Measurements from ENCODE around the gene FJX1. TPM values are rescaled to one million over a fixed set of nuclear protein-coding genes. Genes with fewer than 3 reads are reported as not detected.
"Not testable (repeated sequence)": the region's sequence is repeated elsewhere in the genome, so short reads cannot be mapped to it uniquely, and the experiment has no call there.

FJX1 gene
- total RNA-seq, 1 donor from 2014 or later = 9.2 TPM

DNA sequence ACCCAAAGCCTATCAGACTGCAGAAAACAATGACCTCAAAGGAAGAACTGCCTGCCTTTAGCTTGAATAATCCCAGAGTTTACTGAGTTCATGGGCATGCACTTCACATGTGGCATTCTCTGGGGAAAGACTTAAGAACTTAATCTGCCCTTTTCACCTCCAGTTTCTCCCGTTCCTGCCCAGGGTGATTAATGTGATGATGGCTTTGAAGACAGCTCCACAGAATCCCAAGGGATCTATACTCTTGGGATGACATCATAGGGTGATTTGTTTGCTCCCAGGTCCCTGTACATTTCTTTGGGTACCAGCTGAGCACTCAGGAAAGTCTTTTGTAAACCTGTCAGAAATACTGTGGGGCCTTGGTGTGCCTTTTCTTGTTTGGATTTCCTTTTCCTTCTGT is 14.0 kb downstream of the FJX1 start:
- no peak for DNase-seq

DNA sequence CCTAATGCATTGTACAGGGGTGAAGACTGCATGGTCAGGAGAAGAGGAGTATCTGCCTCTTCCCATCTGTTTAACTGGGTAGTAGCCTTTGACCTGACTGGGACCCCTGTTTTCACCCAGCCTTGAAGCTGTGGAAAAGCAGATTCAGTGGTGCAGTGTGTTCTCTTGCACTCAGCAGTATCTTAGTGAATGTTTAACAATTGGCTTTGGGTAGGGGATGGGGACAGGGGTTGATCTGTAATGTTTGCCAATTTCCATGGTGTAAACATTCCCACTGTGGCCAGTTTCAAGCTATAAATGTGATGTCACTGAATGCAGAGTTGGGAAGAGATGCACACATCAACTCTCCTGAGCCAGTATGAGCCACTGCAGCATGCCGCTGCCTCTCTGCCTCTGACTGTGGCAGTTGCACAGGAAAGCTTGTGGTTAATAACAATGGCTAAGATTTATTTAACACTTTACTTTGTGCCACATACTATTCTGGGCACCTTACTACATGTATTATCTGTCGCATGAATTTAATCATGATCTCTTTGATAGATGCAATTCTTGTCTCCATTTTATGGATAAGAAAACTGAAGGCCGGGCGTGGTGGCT is 15.7 kb downstream of the FJX1 start:
- DNase-seq = no peak

DNA sequence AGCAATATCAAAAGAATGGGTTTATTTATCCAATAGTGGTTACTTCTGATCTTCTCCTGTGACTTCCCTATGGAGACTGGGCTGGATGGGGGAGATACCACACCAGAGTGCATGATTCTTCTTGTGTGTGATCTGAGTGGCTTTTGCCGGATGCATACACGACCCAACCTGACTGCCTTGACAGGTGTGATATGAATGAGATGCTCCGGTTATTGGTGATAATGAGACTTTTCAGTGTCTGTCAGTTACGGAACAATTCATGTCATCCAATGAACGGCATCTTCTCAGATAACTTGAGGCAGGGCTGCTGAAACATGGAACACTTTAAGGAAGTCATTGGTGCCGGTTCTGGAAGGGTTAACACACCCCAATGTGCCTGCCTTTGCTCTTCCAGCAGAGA is 17.7 kb downstream of the FJX1 start:
- no peak for DNase-seq

DNA sequence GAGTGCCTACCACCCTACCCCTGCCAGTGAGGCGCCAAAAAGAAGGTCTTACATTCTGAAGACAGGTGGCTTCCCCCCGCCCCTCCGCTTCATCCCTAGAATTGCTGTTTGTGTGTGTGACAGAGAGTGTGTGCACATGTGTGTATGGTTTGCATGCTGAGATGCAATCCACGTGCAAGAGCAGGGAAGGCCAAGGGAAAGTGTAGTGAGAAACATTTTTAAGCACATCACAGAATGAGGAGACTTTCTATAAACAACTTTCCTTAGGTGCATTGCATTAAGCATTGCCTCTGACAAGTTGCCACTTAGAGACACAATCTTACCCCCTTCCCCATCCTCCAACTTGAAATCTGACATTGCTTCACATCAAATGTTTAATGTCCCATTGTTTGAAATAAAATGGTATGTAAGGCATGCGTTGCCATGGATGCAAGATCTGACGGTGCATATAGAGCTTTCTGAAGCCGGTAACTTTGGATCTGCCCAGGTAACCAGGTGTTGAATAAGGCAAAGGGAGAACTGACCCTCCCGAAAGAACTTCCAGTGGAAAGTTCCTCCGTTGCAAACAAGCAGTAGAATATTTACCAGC is 21.4 kb downstream of the FJX1 start:
- no peak for DNase-seq

DNA sequence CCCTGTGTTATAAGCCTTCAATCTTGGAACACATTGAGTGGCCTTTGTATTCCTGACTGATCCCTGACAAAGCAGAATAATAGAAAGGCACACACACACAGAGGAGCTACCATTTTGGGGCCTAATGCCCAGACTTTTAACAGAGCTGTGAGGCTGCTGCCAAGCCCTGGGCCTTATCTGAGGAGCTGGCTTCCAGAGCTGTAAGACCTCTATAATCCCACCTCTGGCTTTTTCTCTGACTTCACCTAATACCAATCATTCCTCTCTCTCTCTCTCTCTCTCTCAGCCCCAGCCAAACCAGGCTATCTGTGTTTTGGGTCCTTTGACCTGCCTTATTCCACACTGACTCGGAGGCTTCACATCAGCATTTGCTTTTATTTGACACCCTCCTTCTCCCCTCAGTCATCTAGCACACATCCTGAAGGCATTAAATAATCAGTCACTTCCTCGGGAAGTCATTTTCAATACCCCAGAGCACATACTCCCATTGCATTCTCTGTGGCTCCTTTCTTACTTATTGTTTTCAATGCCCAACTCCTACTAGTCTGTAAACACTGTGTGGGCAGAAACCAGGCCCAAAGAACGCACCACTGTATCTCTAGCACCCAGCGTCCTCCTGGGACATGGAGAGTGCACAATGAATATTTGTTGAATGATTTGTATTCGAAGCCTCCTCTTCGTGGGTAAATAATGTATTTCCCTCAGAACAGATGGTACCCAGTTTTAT is 23.1 kb downstream of the FJX1 start:
- DNase-seq = no peak

DNA sequence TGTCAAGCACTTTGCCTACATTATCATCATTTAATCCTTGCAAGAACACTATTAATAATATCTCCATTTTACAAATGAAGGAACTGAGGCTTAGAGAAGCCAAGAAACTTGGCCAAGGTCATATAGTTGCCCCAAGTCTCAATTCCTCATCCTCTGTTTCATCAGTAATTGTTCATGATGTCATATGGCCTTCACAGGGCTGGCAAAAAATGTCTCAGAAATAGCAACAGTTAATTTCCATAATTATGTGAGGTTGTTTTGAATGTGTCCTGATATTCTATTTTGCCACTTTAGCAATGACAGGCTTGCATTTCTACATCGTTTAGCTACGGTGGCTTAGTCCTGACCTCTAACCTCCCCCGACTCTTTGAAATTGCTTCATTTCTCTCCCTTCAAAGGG is 23.7 kb downstream of the FJX1 start:
- no peak for DNase-seq

DNA sequence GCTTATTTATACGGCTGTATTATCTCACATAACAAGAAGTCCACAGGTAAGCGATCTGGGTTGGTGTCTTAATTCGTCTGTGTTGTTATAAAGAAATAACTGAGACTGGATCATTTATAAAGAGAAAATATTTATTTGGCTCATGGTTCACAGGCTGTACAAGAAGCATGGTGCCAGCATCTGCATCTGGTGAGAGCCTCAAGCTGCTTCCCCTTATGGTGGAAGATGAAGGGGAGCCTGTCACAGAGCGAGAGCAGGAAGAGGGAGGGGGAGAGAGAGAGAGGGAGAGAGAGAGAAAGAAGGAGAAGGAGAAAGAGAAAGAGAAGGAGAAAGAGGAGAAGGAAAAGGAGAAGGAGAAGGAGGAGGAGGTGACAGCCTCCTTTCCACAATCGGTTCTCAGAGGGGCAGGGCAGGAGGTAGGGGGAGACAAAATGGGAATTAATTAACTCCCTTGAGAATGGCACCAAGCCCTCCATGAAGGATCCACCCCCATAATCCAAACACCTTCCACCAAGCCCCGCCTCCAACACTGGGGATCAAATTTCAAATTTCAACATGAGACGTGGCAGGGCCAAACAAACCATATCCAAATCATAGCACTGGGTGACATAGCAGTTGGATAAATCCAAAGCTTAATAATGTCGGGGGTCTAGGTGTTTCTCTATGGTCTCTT is 29.3 kb downstream of the FJX1 start:
- no peak for DNase-seq

DNA sequence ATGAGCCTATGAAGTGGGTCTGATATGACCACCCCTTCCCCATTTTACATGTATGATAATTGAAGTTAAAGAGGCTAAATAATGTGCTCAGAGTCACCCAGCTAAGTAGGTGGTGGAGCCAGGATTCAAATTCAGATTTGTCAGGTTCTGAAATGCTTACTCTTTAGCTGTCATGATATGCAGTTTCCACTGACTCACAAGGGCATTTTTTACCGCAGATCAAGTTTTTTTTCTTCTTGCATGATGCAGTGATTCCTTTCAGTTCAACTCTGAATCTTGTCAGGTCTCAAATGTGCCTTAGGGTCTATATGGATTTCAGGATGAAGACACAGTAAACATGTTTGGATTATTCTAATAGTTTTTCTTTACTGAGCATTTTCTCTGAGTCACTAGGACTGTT is 31.7 kb downstream of the FJX1 start:
- DNase-seq = no peak

DNA sequence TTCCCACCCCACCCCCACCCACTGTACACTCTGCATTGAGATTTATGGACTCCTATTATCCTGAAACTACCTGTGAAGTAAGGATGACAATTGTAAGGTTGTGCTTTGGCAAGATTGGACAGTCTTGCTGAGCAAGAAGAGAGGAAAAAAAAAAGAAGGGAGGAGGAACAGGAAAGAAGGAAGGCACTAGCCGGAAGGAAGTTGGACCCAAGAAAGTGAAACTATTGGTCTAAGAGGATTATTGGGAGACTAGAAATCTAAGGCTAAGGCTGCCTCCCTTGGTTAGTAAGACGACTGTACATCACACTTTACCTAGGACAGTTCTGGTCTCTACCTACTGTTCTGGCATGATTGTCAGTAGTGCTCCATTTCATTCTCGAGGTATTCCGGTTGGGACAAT is 32.2 kb downstream of the FJX1 start:
- no peak for DNase-seq

DNA sequence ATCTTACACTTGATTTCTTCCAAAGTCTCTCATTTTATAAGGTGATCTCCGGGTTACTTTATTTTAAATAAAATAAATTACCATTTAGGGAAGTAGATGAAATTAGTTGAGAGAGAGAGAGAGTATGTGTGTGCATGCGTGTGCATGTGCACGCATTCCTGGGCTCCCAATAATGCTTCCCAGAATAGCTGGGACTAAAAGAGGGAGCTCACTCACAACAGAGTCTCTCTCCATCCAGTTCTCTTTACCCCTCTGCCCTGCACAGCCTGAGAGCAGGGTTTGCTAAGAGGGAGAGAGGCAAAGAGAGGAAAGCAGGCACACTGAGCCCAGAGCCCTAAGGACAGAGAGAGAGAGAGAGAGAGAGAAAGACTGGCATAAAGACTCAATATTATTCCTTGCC is 33.0 kb downstream of the FJX1 start:
- no peak for DNase-seq

DNA sequence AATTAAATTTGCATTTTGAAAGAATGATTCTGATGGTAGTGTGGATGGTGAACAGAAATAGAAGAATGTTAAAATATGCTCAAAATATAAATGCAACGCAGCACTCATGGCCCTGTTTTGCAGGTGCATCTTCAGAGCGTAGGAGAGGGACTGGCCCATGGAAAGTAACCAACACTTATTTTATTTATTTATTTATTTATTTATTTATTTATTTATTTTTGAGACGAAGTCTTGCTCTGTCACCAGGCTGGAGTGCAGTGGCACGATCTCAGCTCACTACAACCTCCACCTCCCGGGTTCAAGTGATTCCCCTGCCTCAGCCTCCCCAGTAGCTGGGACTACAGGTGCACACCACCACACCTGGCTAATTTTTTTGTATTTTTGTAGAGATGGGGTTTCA is 34.5 kb downstream of the FJX1 start:
- DNase-seq = not testable (repeated sequence)

DNA sequence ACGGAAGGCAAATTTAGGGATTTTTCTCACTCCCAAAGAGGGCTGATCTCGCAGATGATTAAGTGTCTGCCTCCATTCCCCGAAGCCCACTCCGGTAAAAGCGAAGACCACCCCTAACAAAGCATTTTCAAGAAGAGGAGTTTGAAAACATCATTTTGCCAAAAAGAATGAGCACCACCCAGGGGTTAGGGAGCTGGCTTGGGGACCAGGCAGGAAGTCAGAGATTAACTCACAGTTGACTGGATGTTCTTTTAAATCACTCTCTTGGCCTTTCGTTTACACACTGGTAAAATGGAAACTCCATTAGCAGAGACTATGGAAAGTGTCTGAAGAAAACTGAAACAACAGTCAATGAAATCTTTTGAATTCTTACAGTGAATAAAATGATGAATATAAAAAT is 36.5 kb downstream of the FJX1 start:
- no peak for DNase-seq

DNA sequence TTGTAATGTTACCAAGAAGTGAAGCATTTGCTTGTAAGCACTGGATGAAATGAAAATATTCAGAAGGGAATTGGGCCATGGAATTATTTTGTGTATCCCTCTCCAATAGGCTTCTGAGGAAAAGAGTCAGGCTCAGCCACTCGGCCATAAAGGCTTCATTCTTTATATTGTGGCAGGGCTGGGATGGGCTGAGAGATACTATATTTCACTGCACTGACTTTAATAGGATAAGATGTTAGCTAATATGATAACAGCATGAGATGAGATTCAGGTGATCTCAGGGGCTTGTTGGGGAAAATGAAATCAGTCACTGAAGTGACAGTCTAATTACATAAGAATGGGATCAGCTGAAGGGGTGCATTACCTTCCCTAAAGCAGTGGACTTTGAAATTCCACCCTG is 37.0 kb downstream of the FJX1 start:
- DNase-seq = no peak

DNA sequence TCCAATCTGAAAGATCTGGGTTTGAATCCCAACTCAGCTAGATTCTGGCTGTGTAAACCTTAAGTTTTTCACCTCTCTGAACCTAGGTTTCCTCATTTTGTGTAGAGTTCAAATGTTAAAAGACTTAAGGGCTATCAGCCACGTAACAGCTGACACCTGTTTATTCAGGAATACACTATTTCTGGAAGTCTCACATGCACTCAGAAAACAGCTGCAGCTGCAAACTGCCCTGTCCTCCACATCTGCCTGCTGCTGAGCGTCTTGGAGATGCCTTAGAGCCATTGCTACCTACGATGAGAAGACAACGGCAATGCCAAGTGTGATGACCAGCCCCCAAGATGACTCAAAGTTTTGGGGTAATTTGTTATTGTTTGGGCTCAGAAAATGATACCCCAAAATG is 37.6 kb downstream of the FJX1 start:
- DNase-seq = no peak

DNA sequence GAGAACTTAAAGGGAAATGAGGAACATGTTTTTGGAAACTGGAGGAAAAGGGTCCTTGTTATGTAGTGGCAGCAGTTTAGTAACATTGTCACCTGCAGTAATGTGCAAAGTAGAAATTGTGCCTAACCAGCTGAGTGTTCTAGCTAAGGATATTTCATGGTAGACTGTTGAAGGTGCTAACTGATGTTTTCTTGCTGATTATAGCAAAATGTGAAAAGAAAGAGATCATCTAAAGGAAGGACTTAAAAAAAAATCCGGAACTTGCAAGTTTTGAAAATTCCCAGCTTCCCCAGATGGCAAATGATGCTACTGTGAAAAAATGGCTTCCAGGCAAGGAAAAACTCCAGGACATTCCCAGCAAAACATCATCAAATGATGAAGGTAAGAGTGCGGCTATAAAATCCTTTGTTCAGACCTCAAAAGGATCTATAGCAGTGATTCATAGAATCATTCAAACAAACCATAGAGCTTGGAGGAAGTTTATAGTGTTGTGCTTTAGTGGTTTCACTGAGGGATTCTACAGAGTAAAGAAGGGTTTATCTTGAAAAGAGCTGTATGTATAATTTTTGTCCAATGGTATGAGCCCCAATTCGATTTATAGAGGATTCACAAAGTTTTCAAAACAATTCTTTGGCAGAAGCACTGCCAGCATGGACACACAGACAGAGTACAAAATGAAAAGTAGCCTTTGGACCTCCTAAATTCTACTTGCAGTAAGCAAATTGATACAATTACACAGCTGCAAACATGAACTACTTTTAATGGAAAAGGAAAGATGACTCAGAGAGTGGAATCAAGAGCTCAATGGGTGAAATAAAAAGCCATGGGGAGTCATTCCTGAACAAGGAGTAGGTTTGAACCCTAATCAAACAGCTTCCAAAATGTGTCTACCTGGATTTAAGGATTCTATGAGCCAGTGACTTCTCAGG is 40.0 kb downstream of the FJX1 start:
- DNase-seq = no peak

DNA sequence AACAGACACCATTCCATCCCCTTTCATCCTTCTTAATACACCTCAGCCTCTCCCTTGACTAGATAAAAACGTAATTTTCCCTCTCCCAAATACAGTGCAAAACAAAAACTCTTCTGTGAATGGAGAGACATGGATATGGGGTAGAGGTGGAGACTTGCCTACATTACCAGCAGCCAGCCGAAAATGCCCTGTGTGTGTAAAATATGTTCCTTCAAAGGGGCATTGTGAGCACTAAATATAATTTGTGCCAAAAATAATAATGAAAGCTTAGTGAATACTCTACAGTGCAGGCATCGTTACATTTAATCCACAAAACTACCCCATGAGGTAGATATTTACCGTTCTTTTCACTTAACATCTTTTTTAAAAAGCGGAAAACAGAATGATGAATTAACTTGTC is 43.3 kb downstream of the FJX1 start:
- DNase-seq = no peak

DNA sequence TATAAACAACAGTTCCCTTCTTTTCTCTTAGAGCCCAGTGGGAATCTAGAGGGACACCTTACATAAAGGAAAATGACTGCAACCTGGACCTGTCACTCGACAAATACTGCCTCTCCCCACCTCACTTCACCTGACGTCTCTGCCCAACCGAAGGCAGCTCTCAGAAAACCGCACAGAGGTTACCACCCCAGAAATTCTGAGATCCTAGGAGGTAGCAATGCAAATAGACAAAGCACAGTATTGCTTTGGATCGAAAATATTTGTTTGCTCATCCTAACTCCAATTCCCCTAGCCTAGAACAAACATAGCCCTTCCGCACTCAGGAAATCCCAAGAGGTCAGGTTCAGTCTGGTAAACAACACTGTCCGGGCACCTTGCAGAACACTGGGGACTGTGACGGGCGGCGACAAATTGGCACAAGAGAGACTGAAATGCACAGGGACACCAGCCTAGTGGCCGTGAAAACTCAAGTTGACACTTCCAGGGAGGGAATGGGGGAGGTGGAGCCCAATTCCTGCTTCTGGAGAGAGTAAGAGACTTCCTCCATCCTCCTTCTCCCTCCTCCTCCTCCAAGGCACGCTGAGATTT is 43.9 kb downstream of the FJX1 start:
- DNase-seq = no peak

DNA sequence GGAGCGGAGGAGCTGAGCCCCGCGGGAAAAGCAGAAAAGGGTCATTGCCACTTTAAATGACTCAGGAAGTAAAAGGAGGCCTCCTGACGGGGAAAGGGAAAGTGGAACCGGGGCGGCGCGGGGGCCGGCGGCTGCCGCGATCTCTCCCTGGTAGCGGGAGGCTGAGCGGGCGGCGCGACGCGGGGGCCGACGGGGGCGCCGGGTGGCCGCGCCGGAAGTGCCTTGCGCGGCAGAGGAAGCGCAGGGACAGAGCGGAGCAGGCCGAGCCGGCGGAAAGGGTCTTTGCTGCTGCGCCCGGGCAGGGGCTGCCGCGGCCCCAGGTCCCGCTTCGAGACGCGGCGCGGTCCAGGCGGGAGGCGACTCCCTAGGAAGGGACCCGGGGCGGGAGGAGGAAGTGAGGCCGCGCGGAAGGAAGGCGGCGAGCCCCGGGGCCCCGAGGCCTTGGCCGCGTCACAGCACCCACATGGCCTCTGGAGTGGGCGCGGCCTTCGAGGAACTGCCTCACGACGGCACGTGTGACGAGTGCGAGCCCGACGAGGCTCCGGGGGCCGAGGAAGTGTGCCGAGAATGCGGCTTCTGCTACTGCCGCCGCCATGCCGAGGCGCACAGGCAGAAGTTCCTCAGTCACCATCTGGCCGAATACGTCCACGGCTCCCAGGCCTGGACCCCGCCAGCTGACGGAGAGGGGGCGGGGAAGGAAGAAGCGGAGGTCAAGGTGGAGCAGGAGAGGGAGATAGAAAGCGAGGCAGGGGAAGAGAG is 44.6 kb downstream of the FJX1 start, which contains the start of gene TRIM44:
TSS of gene TRIM44 (plus strand) at position 127 of the 759 bp plus-strand sequence. CDS start at position 464, 337 bp downstream.
- peak; percentile 92 for DNase-seq

DNA sequence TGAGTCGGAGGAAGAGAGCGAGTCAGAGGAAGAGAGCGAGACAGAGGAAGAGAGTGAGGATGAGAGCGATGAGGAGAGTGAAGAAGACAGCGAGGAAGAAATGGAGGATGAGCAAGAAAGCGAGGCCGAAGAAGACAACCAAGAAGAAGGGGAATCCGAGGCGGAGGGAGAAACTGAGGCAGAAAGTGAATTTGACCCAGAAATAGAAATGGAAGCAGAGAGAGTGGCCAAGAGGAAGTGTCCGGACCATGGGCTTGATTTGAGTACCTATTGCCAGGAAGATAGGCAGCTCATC is 45.1 kb downstream of the FJX1 start:
- DNase-seq = no peak

DNA sequence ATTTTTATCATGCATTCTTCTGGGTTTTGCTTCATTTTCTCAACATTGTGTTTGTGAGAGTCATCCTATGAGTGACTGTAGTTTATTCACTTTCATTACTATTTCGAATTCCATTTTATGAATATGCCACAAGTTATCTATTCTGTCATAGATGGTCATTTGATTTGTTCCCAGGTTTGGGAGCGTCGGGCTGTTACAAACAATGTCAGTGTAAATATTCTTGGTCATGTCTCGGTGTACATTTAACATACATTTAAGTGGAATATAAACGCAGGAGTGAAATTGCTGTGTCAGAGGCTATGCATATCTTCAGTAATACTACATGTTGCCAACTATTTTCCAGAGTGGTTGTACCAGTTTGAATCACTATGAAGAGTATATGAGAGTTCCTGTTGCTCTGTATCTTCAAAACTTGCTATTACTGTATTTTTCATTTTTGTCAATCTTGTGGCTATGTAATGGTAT is 46.7 kb downstream of the FJX1 start:
- DNase-seq = no peak

DNA sequence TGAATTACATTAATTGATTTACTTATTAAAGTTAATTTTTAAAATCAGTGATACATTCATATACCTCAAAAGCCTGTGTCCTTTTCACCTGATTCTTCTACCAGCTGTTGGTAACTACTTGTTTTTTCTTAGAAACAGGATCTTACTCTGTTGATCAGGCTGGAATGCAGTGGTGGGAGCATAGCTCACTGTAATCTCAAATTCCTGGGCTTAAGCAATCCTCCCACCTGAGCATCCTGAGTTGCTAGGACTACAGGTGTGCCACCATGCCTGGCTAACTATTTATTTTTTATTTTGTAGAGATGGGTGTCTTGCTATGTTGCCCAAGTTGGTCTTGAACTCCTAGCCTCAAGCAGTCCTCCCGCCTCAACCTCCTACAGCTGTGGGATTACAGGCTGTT is 49.0 kb downstream of the FJX1 start:
- no peak for DNase-seq

Measured in tongue (tissue), 2 donors.